MM.1S (cell line): ENCODE measurements around the gene MLC1.

Source experiments
- DNase-seq: peaks from one replicate; pipeline ENCODE4 v3.0.0-alpha.2; 2015
- H2AFZ ChIP-seq: fragments of 300-600 bp; sonication (generic); 2 replicates; pipeline ENCODE4 v1.6.0; 2016; ENCODE audit warnings: antibody characterized with exemption, low read length
- H3F3A ChIP-seq: fragments of 300-600 bp; sonication (generic); 2 replicates; pipeline ENCODE4 v1.6.1; 2016; ENCODE audit warnings: mild to moderate bottlenecking, antibody characterized with exemption, low read length, moderate library complexity, mixed read lengths; ENCODE audit not compliant: insufficient read depth
- H3K27ac ChIP-seq: fragments of 300-600 bp; sonication (generic); 2 replicates; pipeline ENCODE4 v1.5.1; 2016; ENCODE audit warnings: mild to moderate bottlenecking, low read length
- H3K27me3 ChIP-seq: fragments of 300-600 bp; sonication (generic); replicated peaks from 2 replicates; pipeline ENCODE4 v1.6.0; 2016; ENCODE audit warnings: low read length; ENCODE audit not compliant: insufficient read depth
- H3K36me3 ChIP-seq: fragments of 300-600 bp; sonication (generic); replicated peaks from 2 replicates; pipeline ENCODE4 v1.6.1; 2016; ENCODE audit warnings: mild to moderate bottlenecking, low read length, mixed read lengths; ENCODE audit not compliant: insufficient read depth
- H3K4me1 ChIP-seq: fragments of 300-600 bp; sonication (generic); 2 replicates; pipeline ENCODE4 v1.6.1; 2016; ENCODE audit warnings: low read length, mixed read lengths
- H3K4me2 ChIP-seq: fragments of 300-600 bp; sonication (generic); 2 replicates; pipeline ENCODE4 v1.6.0; 2016; ENCODE audit warnings: low read depth, low read length
- H3K4me3 ChIP-seq: fragments of 300-600 bp; sonication (generic); 2 replicates; pipeline ENCODE4 v1.5.1; 2016; ENCODE audit warnings: low read length, mixed read lengths
- H3K79me2 ChIP-seq: fragments of 300-600 bp; sonication (generic); 2 replicates; pipeline ENCODE4 v1.6.1; 2016; ENCODE audit warnings: mixed run types, low read length, mixed read lengths
- H3K9ac ChIP-seq: fragments of 300-600 bp; sonication (generic); 2 replicates; pipeline ENCODE4 v1.6.1; 2016; ENCODE audit warnings: low read length, mixed read lengths
- H3K9me2 ChIP-seq: fragments of 300-600 bp; sonication (generic); replicated peaks from 2 replicates; pipeline ENCODE4 v1.6.1; 2016; ENCODE audit warnings: mild to moderate bottlenecking, low read length, mixed read lengths; ENCODE audit not compliant: insufficient read depth
- H3K9me3 ChIP-seq: fragments of 300-600 bp; sonication (generic); replicated peaks from 2 replicates; pipeline ENCODE4 v1.6.1; 2016; ENCODE audit warnings: mild to moderate bottlenecking, low read length, mixed read lengths; ENCODE audit not compliant: insufficient read depth
- H4K20me1 ChIP-seq: fragments of 300-600 bp; sonication (generic); 2 replicates; pipeline ENCODE4 v1.6.1; 2016; ENCODE audit warnings: mild to moderate bottlenecking, low read length, moderate library complexity, mixed read lengths; ENCODE audit not compliant: insufficient read depth
- EZH2 ChIP-seq: fragments of 300-600 bp; sonication (generic); optimal IDR thresholded peaks from 2 replicates; pipeline ENCODE3; 2017; ENCODE audit warnings: low read depth, mild to moderate bottlenecking, antibody characterized with exemption, low read length, mixed read lengths
- EZH2phosphoT487 ChIP-seq: fragments of 300-600 bp; sonication (generic); IDR thresholded peaks from 2 replicates; pipeline ENCODE4 v1.6.1; 2018; ENCODE audit warnings: antibody characterized with exemption, low read length
- TF ChIP-seq, protein P1 (sequence below): fragments of 300-600 bp; sonication (generic); IDR thresholded peaks from 2 replicates; pipeline ENCODE4 v1.5.1; 2016; ENCODE audit warnings: antibody characterized with exemption, low read length, mixed read lengths

Gene MLC1

DNA sequence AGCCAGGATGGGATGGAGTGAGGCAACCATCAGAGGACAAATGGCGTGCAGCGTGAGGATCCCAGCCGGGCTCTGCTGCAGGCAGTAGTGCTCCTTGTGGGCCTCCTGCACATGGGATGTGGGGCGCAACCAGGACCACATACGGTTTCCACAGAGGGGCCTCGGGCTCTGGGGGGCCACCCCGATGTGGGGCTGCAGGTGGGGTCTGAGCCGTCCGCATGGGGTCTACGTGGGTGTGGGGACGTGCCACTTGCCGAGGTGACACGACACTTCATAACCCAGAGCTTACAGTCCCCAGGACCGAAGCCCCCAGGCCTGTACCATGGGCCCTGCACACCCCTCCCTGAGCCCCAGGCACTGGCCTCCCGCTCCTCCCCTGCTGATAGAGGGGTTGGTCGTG lies 37.9 kb downstream of the MLC1 start:
- no peak for TF ChIP-seq EZH2
- TF ChIP-seq, protein P1, sequence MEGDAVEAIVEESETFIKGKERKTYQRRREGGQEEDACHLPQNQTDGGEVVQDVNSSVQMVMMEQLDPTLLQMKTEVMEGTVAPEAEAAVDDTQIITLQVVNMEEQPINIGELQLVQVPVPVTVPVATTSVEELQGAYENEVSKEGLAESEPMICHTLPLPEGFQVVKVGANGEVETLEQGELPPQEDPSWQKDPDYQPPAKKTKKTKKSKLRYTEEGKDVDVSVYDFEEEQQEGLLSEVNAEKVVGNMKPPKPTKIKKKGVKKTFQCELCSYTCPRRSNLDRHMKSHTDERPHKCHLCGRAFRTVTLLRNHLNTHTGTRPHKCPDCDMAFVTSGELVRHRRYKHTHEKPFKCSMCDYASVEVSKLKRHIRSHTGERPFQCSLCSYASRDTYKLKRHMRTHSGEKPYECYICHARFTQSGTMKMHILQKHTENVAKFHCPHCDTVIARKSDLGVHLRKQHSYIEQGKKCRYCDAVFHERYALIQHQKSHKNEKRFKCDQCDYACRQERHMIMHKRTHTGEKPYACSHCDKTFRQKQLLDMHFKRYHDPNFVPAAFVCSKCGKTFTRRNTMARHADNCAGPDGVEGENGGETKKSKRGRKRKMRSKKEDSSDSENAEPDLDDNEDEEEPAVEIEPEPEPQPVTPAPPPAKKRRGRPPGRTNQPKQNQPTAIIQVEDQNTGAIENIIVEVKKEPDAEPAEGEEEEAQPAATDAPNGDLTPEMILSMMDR: no peak
- no peak for TF ChIP-seq EZH2phosphoT487
- Histone ChIP-seq H3K27ac (no peak overlapping the region), H3K9ac (no peak overlapping the region), H3F3A (no peaks in the 10 kb centered on the region), H3K4me1 (no peaks in the 10 kb centered on the region), H3K27me3 (peaks cover 96% of the 10 kb centered on the region), H3K9me2 (no peaks in the 10 kb centered on the region), H3K4me2 (no peak overlapping the region), H3K4me3 (no peak overlapping the region), H2AFZ (no peak overlapping the region), H4K20me1 (no peaks in the 10 kb centered on the region), H3K9me3 (no peaks in the 10 kb centered on the region), H3K36me3 (no peaks in the 10 kb centered on the region), H3K79me2 (no peaks in the 10 kb centered on the region)
- DNase-seq: no peak

DNA sequence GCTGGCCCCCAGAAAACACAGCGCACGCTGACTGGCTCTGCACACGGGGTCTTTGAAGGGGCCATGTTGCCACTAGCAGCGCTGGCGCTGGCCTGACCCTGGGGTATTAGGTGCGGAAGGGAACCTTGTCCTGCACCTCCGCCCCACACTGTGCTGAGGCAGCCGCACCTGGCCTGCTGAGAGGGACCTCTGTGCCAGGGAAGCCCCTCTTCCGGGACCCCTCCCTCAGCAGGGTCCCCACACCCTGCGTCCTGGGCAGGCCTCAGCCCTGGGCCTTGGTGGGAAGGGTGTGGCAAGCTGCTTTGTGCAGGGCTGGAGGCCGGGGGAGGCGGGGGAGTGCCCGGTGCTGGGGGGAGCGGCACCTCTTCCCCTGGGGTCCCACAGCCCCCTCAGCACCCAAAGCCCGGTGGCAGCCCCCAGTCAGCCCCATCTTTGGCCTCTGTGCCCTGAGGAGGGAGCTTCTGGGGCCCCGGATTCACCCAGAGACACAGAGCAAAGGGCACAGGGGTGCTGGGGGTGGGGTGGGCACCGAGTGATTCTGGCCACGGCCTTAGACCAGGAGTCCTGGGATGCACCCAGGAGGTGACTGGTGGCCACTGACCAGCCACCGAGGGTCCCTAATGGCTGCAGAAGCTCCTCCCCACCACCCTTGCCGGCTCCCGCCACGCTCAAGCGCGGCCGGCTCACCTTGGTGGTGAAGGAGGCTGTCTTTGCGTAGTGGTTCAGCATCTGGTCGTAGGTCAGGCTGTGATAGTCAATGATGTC lies 38.6 kb downstream of the MLC1 start:
- no peaks in the 10 kb centered on the region for H3K4me1 ChIP-seq
- no peaks in the 10 kb centered on the region for H4K20me1 ChIP-seq
- H2AFZ ChIP-seq: no peak overlapping the region
- H3K9me3 ChIP-seq: no peaks in the 10 kb centered on the region
- H3K9ac ChIP-seq: no peak overlapping the region
- H3K4me3 ChIP-seq: no peak overlapping the region
- peaks cover 96% of the 10 kb centered on the region for H3K27me3 ChIP-seq
- TF ChIP-seq EZH2phosphoT487 (no peak), EZH2 (no peak)
- TF ChIP-seq, protein P1: no peak
- no peak for DNase-seq
- no peaks in the 10 kb centered on the region for H3K79me2 ChIP-seq
- H3K9me2 ChIP-seq: no peaks in the 10 kb centered on the region
- H3F3A ChIP-seq: no peaks in the 10 kb centered on the region
- H3K36me3 ChIP-seq: no peaks in the 10 kb centered on the region
- no peak overlapping the region for H3K27ac ChIP-seq
- H3K4me2 ChIP-seq: no peak overlapping the region

DNA sequence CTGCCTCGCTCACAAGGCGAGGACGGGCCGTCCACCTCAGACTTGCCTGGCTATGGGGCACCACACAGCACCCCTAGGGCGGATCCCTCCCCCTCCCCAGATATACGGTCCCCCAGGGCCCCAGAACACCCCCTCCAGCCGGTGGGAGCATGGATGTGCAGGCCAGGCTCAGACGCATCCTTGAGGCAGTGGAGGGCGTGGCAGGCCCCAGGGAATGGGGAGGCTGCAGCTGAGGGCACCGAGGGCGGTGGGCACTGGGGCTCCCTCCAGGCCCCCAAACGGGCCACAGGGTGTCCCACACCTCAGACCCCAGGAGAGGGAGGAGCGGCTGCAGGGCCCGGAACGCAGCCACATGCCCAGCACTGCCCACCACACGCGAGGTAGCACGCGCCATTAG lies 39.2 kb downstream of the MLC1 start:
- Histone ChIP-seq H3K4me2 (no peak overlapping the region), H3K27me3 (peaks cover 96% of the 10 kb centered on the region), H2AFZ (no peak overlapping the region), H3K9me3 (no peaks in the 10 kb centered on the region), H3K27ac (no peak overlapping the region), H3K36me3 (no peaks in the 10 kb centered on the region), H3K79me2 (no peaks in the 10 kb centered on the region), H4K20me1 (no peaks in the 10 kb centered on the region), H3F3A (no peaks in the 10 kb centered on the region), H3K9ac (no peak overlapping the region), H3K9me2 (no peaks in the 10 kb centered on the region), H3K4me3 (no peak overlapping the region), H3K4me1 (no peaks in the 10 kb centered on the region)
- no peak for DNase-seq
- no peak for TF ChIP-seq EZH2
- TF ChIP-seq, protein P1: no peak
- no peak for TF ChIP-seq EZH2phosphoT487
